ENCODE data around the gene VWA5B1.
"Not testable (repeated sequence)": the region's sequence is repeated elsewhere in the genome, so short reads cannot be mapped to it uniquely, and the experiment has no call there.

VWA5B1 gene, protein sequence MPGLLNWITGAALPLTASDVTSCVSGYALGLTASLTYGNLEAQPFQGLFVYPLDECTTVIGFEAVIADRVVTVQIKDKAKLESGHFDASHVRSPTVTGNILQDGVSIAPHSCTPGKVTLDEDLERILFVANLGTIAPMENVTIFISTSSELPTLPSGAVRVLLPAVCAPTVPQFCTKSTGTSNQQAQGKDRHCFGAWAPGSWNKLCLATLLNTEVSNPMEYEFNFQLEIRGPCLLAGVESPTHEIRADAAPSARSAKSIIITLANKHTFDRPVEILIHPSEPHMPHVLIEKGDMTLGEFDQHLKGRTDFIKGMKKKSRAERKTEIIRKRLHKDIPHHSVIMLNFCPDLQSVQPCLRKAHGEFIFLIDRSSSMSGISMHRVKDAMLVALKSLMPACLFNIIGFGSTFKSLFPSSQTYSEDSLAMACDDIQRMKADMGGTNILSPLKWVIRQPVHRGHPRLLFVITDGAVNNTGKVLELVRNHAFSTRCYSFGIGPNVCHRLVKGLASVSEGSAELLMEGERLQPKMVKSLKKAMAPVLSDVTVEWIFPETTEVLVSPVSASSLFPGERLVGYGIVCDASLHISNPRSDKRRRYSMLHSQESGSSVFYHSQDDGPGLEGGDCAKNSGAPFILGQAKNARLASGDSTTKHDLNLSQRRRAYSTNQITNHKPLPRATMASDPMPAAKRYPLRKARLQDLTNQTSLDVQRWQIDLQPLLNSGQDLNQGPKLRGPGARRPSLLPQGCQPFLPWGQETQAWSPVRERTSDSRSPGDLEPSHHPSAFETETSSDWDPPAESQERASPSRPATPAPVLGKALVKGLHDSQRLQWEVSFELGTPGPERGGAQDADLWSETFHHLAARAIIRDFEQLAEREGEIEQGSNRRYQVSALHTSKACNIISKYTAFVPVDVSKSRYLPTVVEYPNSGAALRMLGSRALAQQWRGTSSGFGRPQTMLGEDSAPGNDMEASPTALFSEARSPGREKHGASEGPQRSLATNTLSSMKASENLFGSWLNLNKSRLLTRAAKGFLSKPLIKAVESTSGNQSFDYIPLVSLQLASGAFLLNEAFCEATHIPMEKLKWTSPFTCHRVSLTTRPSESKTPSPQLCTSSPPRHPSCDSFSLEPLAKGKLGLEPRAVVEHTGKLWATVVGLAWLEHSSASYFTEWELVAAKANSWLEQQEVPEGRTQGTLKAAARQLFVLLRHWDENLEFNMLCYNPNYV

DNA sequence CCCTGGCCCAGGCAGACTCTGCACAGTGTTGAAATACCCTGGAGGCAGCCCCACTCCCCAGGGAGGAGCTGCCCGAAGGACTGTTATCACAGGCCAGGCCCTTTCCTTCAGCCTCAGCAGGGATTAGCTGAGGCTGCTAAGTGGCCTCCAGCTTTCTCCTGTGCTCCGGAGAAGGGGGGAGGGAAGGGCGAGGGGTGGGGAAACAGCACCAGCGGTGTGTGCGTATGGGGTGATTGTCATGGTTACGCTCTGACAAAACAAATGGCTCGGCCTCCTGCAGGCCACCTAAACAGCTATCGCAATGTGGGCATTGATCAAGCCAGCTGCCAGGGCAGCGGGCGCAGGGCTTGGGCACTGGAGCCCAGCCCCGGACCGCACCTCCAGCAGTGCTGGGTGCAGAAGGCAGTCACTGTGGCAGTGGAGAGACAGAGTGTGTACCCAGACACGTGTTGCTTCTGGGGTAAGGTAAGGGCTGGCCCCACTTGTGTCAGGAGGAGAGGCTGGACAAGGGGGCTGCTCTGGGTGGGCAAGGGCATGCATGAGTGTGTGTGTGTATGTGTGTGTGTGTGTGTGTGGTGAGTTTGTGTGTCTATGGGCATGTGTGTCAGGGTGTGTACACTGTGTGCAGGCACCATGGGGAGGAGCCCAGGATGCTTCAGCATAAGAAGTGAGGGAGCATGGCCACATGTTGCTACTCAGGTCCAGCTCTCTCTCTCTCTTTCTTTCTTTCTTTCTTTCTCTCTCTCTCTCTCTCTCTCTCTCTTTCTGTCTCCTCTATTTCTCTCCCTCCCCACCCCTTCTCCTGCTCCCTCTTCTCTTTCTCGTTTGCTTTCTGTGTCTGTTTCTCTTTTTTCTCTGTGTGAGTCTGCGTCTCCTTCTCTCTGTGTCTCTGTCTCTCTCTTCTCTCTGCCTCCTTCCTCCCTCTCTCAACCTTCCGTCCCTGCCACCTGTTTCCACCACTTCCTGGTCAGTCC lies at the start of gene VWA5B1:
VWA5B1 (plus strand) TSS at position 252 of the 974 bp plus-strand sequence. CDS start 19,727 bp downstream, outside the sequence.
- DNase-seq: peak in 1 of 2 experiments; percentile 7

DNA sequence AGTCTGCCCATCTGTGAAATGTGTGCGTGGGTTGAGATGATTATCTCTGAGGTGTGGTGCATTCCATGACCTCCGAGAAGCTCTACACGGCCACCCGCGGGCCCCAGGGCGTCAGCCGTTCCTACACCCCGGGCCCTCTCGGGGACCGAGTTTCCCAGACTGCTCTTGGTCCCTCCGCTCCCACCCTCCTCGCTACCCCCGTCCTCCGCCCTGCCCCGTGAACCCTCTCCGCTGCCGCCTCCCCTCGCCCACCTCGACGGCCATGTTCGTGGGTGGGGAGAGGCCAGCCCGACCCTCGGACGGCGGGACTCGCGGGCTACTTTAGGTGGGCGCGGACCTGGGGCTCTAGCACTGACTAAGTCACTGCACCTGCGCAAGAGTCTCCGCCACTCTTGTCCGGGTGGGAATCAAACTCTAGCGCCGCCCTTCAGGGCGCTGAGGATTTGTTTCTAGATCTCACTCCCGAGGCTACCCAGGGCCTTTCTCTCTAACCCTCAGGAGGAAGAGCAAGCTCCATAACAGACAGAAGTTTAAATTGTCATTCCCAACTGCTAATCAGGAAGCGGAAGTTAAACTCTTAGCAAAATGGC lies 47.7 kb upstream of the VWA5B1 start:
- DNase-seq: no peak

DNA sequence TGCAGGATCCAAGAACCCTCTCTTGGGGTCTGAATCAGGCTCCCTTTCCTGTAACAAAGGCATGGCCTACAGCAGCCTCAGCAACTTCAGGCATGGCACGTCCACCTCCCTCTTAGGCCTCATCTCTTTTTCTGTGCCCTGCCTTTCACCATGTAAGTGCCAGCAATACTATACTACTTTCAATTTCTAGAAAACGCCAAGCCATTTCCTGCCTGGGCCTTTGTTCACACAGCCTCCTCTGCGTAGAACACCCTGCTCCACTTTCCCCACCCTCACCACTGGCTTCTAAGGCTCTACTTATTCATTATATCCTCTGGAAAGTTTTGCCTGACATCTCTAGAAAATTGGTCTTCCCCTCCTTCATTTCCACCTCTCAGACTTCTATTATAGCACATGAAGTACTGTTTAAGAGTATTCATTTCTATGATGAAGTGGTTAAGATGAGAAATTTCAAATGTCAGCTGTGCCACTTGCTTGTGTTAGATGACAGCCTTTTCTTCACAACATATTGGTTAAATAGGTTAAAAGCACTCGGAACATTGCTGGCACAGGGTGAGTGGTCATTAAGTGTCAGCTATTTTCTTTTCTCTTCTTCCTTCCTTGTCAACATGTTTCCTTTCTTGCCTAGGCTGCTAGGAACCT lies 41.6 kb upstream of the VWA5B1 start:
- no peak for DNase-seq

DNA sequence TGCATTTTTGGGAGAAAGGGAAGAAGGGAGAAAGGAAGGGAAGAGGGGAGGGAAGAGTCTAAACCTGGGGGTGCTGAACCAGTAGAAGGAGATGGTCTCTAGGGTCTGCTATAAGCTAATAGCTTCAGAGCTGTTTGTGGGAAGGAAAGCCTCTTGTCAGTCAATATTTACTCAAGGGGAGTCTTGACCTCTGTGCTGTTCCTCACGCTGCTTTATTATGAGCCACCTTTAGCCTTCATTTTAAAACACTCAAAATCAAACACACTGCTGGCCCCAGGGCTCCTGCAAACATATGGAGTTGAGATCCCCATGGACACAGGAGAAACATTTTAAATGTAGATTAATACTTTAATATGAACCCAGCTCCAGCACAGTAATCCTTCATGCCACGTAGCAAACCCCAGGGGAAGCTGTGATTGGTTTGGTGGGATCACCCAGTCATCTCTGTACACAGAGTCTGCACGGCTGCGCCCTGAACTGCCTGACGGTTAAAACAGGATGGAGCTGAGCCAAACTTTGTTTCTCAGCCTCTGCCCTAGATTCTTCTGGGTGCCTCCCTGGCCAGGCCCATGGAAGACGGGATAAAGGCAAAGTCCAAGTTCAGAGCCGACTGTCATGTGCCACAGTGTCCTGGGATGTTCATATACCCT lies 40.2 kb upstream of the VWA5B1 start:
- no peak for DNase-seq

DNA sequence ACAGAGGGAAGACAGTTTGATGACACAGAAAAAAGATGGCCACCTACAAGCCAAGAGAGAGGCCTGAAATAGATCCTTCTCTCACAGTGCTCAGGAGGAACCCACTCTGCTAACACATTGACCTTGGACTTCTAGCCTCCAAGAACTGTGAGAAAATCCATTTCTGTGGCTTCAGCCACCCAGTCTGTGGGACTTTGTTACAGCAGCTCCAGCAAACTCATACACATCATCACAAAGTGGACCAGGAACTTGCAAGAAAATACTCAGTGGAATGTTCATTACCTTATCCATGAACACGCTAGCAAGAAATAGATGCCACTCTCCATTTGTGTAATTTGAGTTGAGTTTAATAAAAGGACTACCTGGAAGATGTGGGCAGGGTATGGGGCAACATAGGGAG lies 38.1 kb upstream of the VWA5B1 start:
- no peak for DNase-seq

DNA sequence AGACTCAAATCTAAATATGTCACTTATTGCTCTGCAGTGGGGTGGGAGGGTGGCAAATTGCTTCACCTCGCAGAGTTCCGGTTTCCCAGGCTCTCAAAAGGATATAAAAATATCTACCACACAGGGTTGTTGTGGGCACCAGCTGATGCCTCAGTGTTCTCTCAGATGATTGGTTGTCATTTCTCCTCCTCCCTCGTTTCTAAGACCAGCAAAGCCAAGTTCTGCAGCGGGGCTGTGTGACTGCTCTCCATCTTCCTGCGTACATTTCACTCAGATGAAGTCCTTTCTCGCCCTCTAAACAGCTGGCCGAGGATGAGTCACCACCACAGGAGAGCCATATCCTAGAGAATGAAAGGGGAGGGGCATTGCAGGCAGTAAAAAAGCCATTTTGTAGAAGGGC lies 35.0 kb upstream of the VWA5B1 start:
- no peak for DNase-seq

DNA sequence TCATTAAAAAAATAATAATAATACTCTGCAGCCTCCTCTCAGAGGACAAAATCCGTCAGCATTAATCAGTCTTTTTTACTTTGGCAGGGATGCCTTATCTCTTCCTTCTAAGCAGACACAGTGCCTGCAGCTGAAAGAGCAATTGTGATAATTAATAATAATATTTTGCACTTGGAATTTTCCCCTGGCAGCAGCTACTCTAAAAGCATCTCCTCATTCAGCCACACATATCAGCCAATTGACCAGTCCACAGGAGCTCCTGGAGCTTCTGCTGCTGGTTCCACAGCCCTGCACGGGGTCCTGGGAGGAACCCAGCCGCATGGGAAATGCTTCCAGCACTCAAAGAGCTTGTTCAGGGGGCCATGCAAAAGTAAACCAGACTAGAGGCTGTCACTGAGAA lies 31.0 kb upstream of the VWA5B1 start:
- DNase-seq: no peak

DNA sequence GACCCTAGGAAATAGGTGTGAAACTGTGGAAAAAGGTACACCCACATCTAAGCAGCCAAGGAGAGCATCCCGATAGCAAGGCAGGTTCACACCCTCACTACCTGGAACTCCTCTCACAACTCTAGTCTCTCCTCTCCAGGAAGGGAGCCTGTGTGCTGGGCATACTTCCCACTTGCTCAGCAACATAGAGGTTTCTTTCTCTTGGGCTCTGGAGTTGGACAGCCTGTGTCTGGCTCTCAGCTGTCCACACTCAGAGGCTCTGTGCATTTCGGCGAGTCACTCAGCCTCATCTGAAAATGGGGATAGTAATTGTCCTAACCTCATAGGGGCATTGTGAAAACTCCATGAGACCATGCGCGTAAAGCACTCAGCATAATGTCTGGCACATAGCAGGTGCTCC lies 29.6 kb upstream of the VWA5B1 start:
- no peak for DNase-seq

DNA sequence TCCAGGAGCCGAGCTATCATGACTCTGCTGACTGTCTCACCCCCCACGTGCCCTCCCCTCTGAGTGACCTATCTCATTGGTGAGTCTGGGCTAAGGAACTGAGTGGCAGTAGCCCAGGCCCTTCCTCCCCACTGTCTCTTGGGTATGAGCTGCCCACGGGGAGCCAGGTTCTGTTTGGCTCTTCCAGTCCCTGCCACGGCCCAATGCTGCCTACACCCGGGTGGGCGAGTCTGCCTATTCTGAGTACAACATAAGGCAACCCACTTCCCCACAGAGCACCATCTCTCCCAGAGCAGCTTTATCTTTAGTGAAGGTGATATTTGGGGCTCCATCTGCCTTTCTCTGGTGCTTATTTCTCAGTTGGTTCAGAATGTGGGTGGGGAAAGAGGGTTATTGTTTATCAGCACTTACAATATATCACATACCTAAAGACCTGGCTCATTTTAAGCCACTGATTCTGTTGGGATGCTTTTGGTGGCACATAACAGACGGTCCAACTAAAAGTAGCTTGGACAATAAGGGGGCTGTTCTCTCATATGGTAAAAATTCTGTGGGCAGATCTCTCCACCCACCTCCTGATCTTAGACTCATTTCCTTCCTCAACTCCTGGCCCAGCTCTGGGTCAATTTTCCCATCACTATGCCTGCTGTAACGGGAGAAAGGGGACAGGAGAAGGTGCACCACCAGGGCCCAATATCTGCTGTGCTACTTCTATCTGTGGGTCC lies 27.7 kb upstream of the VWA5B1 start:
- DNase-seq: no peak

DNA sequence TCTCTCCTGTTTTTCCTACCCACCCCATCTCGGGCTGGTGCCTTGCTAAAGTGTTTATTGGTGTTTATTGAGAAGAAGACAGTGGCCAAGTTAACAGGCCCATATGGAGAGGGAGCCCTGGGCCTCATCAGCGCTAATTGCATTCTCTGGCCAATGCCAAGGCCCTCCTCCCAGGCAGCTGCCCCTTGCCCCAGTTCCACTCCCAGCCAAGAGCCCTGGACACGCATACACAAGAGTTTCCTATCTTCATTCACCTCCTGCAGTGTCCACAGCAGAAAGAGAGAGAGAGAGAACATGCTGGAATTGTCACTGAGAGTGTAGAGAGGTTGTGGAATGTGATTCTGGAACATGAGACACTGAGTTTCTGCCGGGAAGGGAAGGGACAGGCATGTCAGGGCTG lies 25.4 kb upstream of the VWA5B1 start:
- DNase-seq: no peak

DNA sequence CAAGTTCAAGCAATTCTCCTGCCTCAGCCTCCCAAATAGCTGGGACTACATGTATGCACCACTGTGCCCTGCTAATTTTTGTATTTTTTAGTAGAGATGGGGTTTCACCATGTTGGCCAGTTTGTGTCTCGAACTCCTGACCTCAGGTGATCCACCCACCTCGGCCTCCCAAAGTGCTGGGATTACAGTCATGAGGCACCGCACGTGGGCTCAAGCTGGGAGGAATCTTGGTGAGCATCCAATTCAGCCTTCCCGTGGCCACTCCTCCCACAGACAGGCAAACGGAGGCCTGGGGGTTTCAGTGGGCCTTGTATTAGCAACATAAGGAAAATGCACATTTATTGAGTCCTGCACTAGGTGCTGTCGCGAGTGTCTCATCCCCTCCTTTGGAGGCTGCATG lies 24.5 kb upstream of the VWA5B1 start:
- no peak for DNase-seq

DNA sequence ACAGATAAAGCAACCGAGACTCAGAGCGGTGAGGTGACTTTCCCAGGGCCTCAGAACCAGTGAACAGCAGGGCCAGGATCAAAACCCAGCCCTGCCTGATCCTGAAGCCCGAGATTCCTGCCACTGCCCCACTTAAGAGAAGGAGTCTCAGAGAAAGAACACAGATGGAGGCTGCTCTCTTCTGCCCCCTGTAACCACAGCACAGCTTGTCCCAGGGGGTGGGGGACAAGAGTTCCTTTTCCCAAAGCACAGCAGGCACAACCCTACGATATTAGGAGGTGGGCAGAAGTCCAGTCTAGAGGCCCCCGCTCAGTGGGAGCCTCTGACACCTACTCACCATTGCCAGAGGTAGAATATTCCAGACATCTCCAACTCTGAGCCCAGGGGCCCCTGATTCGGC lies 24.0 kb upstream of the VWA5B1 start:
- DNase-seq: no peak

DNA sequence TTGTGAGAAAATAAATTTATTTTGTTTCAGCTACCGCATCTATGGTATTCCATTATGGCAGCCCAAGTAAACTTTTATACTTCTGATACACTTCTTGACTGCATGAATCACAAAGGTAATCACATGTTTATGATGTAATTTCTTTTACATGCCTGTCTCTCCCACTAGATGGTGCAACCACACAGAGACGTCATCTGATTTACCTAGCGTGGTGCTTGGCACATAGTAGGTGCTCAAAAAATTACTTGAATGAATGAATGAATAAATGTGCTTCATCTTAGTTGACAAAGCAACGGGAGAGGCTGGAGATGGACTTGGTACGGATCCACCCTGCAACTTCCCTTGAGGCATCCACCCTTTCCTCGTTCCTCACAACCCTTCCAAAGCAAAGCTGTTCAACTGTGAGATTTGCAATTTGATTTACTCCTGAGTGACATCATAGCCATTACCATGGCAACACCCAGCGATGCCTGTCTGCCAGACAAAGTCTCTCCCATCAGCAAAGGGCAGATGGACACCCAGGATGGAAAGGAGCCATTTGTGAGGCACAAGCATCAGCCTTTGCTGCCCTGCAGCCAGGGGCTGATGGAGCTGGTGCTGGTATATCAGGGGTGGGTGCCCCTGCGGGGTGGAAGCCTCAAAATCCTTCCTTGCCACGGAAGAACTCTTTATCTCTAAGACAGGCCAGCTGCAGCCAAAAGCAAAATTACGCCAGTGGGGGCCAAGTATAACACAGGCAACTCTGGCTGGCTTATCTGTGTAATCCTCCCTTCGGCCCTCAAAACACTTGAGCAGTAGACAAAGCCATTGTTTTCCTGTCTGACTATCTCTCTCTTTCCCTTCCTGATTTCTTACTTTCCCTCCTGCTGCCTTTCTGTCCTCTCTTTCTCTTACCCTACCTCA lies 18.9 kb upstream of the VWA5B1 start:
- no peak for DNase-seq

DNA sequence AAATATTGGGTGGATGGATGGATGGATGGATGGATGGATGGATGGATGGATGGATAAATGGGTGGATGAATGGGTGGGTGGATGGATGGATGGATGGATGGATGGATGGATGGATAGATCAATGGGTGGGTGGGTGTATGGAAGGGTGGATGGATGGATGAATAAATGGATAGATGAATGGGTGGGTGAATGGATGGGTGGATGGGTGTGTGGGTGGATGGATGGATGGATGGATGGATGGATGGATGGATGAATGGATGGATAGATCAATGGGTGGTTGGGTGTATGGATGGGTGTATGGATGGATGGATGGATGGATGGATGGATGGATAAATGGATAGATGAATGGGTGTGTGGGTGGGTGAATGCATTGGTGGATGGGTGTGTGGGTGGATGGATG lies 17.0 kb upstream of the VWA5B1 start:
- not testable (repeated sequence) for DNase-seq

DNA sequence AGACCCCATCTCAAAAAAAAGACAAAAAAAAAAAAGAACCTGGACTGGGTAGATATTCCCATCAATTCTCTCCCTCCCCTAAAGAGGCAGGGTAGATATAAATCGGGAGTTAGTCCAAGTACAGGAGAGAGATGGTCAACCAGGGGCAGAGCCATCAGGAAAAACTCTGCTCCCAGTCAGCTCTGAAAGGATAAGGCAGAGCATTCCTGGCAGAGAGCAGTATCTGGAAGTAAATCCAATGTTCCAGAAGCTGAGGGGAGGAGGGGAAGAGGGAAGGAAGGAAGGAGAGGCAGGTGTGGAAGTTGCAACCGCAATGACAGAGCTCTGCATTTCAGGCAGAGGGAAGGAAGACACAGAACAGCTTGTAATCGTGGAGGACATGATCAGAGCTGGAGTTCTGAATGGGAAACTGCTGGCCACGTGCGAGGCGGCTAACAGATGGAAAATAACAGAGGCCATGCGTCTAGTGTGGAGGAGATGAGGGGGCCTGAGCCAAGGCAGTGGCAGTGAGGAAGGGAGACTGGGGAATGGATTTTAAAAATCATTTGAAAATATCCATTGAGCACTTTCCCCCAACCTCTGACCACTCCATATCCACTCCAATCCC lies 15.3 kb upstream of the VWA5B1 start:
- DNase-seq: no peak

DNA sequence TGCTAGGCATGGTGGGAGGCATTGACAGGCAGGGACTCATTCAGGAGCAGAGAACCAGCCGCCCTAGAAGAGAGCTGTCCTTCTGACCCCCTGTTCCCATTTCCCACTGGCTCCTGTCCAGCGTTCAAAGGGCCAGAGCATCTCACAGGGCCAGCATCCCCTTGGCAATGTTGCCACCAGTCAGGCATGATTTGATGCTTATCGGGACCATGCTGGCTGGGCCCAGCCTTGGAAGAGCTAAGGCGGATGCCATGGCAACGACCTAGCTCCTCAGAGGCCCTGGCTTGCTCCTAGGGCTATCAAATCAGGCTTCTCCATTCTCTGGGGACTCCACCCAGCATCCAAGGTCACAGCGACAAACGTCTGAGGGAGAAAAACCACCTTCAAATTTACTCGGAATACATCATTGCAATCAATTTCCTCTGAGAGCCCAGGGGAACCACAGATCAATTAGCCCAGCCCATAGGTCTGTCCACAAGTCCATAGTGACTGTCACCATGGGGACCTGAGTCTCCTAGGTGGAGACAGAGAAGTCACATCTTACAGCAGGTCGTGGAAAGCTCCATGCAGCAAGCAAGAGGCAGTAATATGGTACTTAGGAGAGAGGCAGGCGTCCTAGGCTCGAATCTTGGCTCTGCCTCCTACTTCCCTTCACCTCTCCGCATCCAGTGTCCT lies 14.1 kb upstream of the VWA5B1 start:
- DNase-seq: no peak

DNA sequence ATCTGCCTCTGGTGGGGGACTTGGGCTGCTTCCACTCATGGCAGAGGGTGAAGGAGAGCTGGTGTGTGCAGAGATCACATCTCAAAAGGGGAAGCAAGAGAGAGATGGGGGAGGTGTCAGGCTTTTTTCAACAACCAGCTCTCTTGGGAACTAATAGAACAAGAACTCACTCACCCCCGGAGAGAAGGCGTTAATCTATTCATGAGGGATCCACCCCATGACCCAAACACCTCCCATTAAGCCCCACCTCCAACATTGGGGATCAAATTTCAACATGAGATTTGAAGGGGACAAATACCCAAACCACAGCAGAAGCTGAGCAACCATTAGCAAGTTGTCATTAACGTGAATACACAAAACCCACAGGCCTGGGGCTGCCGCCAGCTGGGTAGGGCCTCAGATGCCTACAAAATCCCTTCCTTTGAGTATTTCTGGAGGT lies 12.0 kb upstream of the VWA5B1 start:
- no peak for DNase-seq

DNA sequence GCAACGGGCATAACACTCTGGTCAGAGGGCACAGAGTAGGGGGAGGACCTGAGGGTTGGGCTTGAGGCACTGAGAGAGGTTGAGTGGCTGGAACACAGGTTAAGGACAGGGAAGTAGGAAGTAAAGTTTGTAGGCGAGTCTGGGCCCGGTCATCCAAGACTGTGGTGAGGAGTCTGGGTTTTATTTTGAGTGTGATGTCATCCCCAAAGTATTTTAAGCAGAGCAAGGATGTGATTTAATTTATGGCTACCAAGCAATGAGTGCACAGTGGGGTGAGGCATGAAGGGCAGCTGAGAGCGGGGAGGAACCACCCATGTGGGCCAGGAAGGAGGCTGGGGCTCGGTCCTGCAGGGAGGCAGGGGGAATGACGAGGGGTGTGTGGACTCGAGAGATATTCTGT lies 11.2 kb upstream of the VWA5B1 start:
- no peak for DNase-seq

Measured in NCI-H2081 (cell line).